Activated T-cell treated with anti-CD3 and anti-CD28 coated beads, Interleukin-2, amount 50 U/mL, for 4 hours (primary cell): ENCODE measurements around the gene SETBP1. TPM values are rescaled to one million over a fixed set of nuclear protein-coding genes. Genes with fewer than 3 reads are reported as not detected.

Source experiments
- ATAC-seq, 2 donors: fragments of 200-7000 bp; cut with Tn5 transposase; one replicate each; pipeline ENCODE4 v1.10.0; 2021
- DNase-seq: peaks from one replicate; pipeline ENCODE4 v3.0.0-alpha.2; 2020
- H3K27me3 Mint-ChIP-seq: one replicate; pipeline ENCODE4 v1.8.0; 2021; ENCODE audit warnings: low read depth, mixed read lengths
- H3K36me3 Mint-ChIP-seq: one replicate; pipeline ENCODE4 v1.8.0; 2022; ENCODE audit warnings: mixed read lengths; ENCODE audit not compliant: insufficient read depth
- H3K4me1 Mint-ChIP-seq: one replicate; pipeline ENCODE4 v1.8.0; 2021; ENCODE audit warnings: low read depth, mixed read lengths
- H3K4me3 Mint-ChIP-seq: one replicate; pipeline ENCODE4 v1.8.0; 2021; ENCODE audit warnings: mild to moderate bottlenecking, moderate library complexity, mixed read lengths
- H3K9me3 Mint-ChIP-seq: one replicate; pipeline ENCODE4 v1.8.0; 2021; ENCODE audit warnings: mixed read lengths
- total RNA-seq, 3 donors: library from RNA; stranded (reverse); gene quantifications; one replicate each; pipeline ENCODE4 v1.2.1, GENCODE V29; 2021

Gene SETBP1
- total RNA-seq, 3 donors from 2014 or later = 6.2 to 9.2 (median 7.6) TPM

DNA sequence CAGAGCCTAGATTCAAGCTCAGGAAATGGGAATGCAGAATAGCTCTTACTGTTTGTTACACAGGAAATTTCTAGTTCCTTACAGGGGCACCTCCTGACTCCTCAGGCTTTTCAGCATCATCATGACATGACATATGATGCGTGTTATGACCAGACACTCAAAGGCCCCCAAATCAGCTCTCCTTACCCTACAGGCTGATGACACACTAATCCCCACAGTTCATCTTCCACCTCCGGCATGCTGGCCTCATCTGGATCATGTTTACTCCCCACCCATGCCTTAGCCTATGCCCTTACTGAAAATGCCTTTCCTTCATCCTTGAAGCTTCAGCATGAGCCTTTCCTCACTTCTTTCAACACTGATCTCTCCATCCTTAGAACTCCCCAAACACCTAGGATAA is 356.9 kb downstream of the SETBP1 start:
- no peak for DNase-seq
- Mint-ChIP-seq H3K4me1 (no peaks in the 10 kb centered on the region), H3K27me3 (no peaks in the 10 kb centered on the region), H3K9me3 (no peaks in the 10 kb centered on the region), H3K4me3 (no peak overlapping the region), H3K36me3 (no peaks in the 10 kb centered on the region)
- ATAC-seq = no peak

DNA sequence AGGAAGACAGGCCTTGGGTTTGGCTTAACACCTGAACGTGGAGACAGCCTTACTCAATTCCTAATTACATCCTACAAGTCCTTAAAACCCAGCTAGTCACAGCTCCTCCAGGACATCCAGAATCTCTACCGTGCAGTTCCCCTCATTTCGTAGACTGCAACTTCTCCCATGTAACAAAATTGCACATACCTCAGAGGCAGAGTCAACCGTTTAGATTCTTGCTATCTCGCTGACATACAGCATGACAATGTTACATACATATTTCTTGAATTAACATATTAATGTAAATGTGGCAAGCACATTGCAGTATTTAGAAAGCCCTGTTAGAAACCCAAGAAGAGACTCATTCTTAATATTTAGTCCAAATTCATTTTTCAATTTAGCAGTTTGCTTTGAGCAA is 358.7 kb downstream of the SETBP1 start:
- Mint-ChIP-seq H3K27me3 (no peaks in the 10 kb centered on the region), H3K9me3 (no peaks in the 10 kb centered on the region), H3K4me3 (no peak overlapping the region), H3K4me1 (no peaks in the 10 kb centered on the region), H3K36me3 (no peaks in the 10 kb centered on the region)
- DNase-seq = no peak
- ATAC-seq = no peak

- no peaks in the 10 kb centered on the region for H3K9me3 Mint-ChIP-seq
- DNase-seq (no peak), ATAC-seq (no peak)
- no peaks in the 10 kb centered on the region for H3K4me1 Mint-ChIP-seq
- H3K36me3 Mint-ChIP-seq = no peaks in the 10 kb centered on the region
- H3K4me3 Mint-ChIP-seq = no peak overlapping the region
- no peaks in the 10 kb centered on the region for H3K27me3 Mint-ChIP-seq
Measured at GRCh38 chr18:45040879-45041278, 360.2 kb downstream of the SETBP1 start.

- H3K27me3 Mint-ChIP-seq = no peaks in the 10 kb centered on the region
- H3K36me3 Mint-ChIP-seq = no peaks in the 10 kb centered on the region
- no peaks in the 10 kb centered on the region for H3K4me1 Mint-ChIP-seq
- DNase-seq (no peak), ATAC-seq (no peak)
- H3K9me3 Mint-ChIP-seq = no peaks in the 10 kb centered on the region
- no peak overlapping the region for H3K4me3 Mint-ChIP-seq
Measured at GRCh38 chr18:45044787-45045186, 364.1 kb downstream of the SETBP1 start.

DNA sequence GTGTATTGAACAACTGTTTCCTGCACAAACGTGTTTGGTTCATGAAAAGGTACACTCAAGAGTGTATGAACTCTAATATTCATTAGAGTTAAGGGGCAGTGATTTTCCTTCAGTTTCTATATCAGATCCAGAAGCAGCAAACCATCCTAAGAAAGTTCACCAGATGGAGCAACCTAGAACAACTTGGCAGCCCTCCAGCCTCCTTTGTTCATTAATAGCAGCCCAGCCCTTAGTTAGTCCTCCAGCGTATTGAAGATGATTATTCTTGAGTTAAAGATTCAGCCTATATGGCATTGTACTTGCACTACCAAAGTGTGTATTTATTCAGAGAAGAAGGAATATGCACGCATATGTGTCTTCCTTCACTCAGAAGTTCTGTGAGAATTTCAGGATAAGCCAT is 365.5 kb downstream of the SETBP1 start:
- H3K4me3 Mint-ChIP-seq = no peak overlapping the region
- no peaks in the 10 kb centered on the region for H3K27me3 Mint-ChIP-seq
- no peaks in the 10 kb centered on the region for H3K9me3 Mint-ChIP-seq
- no peaks in the 10 kb centered on the region for H3K36me3 Mint-ChIP-seq
- no peaks in the 10 kb centered on the region for H3K4me1 Mint-ChIP-seq
- ATAC-seq (no peak), DNase-seq (no peak)

DNA sequence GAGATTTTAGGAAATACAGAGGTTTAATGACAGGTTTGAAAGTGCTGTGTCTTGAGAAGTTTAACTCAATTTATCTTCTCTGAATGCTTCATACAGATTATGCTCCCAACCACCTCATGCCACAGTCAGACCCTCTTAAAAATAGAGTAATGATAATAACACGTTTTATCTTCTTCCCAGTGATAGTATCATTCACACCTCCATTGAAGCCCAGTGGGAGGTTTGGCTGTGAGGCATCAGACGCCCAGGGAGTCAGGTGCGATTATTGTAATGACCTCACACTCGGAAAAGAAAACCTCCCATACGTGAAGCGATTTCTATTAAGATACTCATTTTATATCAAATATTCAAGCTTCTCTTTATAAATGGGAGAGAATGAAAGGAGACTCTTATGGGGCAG is 366.3 kb downstream of the SETBP1 start:
- Mint-ChIP-seq H3K4me3 (no peak overlapping the region), H3K9me3 (no peaks in the 10 kb centered on the region), H3K4me1 (no peaks in the 10 kb centered on the region), H3K27me3 (no peaks in the 10 kb centered on the region), H3K36me3 (no peaks in the 10 kb centered on the region)
- no peak for ATAC-seq
- no peak for DNase-seq

DNA sequence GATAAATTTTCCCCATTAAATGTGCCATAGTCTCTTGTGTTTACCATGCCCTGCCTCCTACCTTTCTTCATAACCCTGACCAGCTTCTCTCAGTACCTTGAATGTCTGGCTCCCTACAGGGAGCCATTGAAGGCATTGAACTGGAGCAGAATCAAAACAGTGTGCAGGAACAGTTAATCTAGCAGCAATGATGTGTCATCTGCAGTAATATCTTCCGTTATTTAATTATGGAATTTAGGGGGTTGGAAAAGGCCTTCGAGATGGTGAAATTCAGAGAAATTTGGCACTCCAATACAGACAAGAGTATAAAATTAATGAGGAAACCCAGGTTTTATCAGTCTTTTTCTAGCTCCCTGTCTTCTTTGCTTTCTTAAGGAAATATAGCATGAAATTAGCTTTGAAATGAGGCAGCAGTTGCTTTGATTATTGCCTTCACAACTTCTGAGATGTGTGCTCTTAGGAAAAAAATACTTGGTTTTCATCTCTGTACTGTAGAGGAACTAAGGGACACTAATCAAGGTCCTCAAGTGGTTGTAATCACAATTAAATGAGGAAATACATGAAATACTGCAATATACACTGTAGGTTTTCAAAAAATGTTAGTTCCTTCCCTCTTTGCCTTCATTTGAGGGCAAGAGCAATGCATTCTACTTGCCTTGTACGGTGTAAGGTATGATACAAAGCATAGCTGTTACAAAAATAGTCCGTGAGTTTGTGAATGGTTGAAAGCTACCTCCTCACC is 369.1 kb downstream of the SETBP1 start:
- no peak for ATAC-seq
- Mint-ChIP-seq H3K27me3 (no peaks in the 10 kb centered on the region), H3K4me1 (no peaks in the 10 kb centered on the region), H3K4me3 (no peak overlapping the region), H3K9me3 (no peaks in the 10 kb centered on the region), H3K36me3 (no peaks in the 10 kb centered on the region)
- DNase-seq = no peak

DNA sequence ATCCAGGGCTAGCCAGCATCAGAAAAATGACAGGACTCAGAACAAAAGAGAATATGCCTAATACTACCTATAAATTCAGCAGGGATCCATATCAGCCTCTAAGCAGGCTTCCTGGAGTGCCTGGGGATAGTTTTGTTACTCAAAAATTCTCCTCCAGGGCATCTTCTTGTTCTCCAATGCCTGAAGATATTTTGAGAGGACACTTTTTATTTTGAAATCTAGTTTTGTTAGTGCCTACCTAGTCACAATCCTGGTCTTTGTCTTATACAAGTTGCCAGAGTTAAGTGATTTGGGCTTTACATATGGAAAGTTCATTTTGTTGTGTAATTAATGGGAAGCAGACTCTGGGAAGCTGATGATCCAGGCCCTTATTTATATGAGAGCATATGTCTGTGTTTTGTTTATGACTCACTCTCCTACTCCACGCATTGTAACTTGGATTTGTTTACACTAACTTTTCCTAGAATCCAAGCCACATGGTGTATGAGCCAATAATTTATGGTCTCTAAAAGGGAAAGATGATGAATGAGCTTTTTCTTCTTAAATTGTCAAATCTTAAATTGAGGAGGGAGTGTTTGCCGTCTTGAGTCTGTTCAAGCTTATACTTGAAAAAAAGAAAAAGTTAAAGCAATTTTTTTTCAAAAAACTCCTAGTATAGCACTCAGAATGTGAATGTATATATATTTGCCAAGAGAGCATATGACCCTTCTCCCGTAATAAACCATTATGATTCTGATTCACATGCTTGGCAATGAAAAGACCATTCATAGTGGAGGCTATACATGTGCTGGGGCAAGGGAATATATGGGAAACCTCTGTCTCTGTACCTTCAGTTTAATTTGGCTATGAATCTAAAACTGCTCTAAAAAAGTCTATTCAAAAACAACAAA is 370.3 kb downstream of the SETBP1 start:
- Mint-ChIP-seq H3K9me3 (no peaks in the 10 kb centered on the region), H3K36me3 (no peaks in the 10 kb centered on the region), H3K4me1 (no peaks in the 10 kb centered on the region), H3K27me3 (no peaks in the 10 kb centered on the region), H3K4me3 (no peak overlapping the region)
- DNase-seq (no peak), ATAC-seq (no peak)

DNA sequence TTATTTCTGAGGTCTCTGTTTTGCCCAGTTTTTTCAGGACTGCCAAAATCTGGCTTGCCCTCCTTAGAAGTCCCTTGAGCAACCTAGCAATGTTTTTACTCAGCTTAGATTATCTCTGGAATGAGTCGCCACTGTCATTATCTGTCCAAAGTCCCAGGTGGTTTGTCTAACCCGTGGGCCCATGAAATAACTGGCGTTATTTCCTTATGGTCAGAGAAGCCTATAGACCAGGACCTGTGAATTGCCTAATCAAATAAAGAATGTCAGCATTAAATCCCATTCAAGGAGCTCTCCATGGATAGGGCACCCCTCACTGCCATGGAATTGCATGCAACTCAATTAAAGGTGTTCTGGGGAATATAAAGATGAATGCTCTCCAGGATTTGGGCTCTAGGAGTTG is 373.9 kb downstream of the SETBP1 start:
- Mint-ChIP-seq H3K36me3 (no peaks in the 10 kb centered on the region), H3K4me1 (no peaks in the 10 kb centered on the region), H3K9me3 (no peaks in the 10 kb centered on the region), H3K4me3 (no peak overlapping the region), H3K27me3 (no peaks in the 10 kb centered on the region)
- no peak for DNase-seq
- no peak for ATAC-seq

- H3K4me1 Mint-ChIP-seq = no peaks in the 10 kb centered on the region
Measured at GRCh38 chr18:45055811-45056210, 375.1 kb downstream of the SETBP1 start.

DNA sequence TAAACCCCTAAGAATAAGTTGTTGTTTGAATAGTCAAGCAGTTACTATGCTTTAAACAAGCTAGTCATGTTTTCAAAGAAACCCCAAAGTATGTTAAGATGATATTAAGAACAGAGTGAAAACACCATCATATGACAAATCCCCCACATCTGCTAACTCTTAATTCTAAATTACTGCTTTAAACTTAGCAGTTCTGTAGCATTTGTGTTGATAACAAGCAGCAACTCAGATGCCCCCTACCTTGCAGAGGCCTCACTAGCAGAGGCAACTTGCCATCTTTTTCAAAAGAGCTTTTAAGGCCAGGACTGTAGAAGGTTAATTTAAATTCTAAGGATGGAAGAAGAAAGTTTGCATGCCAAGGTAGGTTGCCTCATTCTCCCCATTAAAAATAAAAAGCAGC is 376.2 kb downstream of the SETBP1 start:
- Mint-ChIP-seq H3K36me3 (no peaks in the 10 kb centered on the region), H3K27me3 (no peaks in the 10 kb centered on the region)

More at GRCh38 chr18:45055811-45056210, 375.1 kb downstream of the SETBP1 start:
- no peaks in the 10 kb centered on the region for H3K9me3 Mint-ChIP-seq
- DNase-seq (no peak), ATAC-seq (no peak)
- H3K27me3 Mint-ChIP-seq = no peaks in the 10 kb centered on the region
- no peaks in the 10 kb centered on the region for H3K36me3 Mint-ChIP-seq
- H3K4me3 Mint-ChIP-seq = no peak overlapping the region

DNA sequence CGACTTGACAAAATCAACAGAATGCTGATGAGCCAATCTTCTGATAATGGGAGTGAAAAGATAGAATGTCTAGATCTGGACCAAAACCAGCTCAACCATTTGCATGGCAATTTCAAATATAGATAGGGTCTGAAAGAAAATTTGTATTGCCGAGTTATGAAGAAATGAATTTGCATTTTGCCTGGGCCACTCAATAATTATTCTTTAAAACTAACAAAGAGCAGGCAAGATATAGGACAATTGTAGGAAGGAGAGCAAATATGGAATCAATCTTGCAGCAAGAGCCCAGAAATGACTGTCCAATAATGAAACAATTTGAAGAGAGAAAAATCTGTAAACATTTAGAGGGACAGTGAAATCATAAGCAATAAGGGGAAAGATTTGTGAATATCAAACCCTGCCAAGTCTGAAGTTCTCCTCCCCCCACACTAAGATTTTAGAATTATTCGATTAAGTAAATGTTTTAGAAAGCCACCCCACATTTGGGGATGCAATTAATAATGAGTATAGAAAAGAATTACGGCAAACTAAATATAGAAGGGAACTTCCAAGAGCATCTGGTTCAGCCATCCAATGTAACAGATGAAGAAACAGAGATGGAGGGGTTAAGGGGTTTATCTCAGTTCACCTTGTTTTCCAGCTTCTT is 377.4 kb downstream of the SETBP1 start:
- DNase-seq (no peak), ATAC-seq (no peak)
- H3K4me1 Mint-ChIP-seq = no peaks in the 10 kb centered on the region
- no peaks in the 10 kb centered on the region for H3K9me3 Mint-ChIP-seq
- no peaks in the 10 kb centered on the region for H3K36me3 Mint-ChIP-seq
- no peak overlapping the region for H3K4me3 Mint-ChIP-seq
- no peaks in the 10 kb centered on the region for H3K27me3 Mint-ChIP-seq

More for the DNA sequence above, 376.2 kb downstream of the SETBP1 start:
- DNase-seq (no peak), ATAC-seq (no peak)
- Mint-ChIP-seq H3K4me1 (no peaks in the 10 kb centered on the region), H3K9me3 (no peaks in the 10 kb centered on the region), H3K4me3 (no peak overlapping the region)

- Mint-ChIP-seq H3K4me1 (no peaks in the 10 kb centered on the region), H3K9me3 (no peaks in the 10 kb centered on the region), H3K27me3 (no peaks in the 10 kb centered on the region), H3K4me3 (no peak overlapping the region), H3K36me3 (no peaks in the 10 kb centered on the region)
- DNase-seq (no peak), ATAC-seq (peak in 1 of 2 donors; percentile 57)
Measured at GRCh38 chr18:45059695-45060094, 379.0 kb downstream of the SETBP1 start.

GRCh38 chr18:45060102-45060501 is 379.4 kb downstream of the SETBP1 start:
- no peaks in the 10 kb centered on the region for H3K36me3 Mint-ChIP-seq
- no peaks in the 10 kb centered on the region for H3K4me1 Mint-ChIP-seq
- H3K27me3 Mint-ChIP-seq = no peaks in the 10 kb centered on the region

More at GRCh38 chr18:45060102-45060501, 379.4 kb downstream of the SETBP1 start:
- DNase-seq = no peak
- no peak overlapping the region for H3K4me3 Mint-ChIP-seq
- no peak for ATAC-seq
- H3K9me3 Mint-ChIP-seq = no peaks in the 10 kb centered on the region
